ENCODE measurements around the gene CLCN6. TPM values are rescaled to one million over a fixed set of nuclear protein-coding genes. Genes with fewer than 3 reads are reported as not detected.

The CLCN6 gene
- total RNA-seq, 1 donor: 12.6 TPM

DNA sequence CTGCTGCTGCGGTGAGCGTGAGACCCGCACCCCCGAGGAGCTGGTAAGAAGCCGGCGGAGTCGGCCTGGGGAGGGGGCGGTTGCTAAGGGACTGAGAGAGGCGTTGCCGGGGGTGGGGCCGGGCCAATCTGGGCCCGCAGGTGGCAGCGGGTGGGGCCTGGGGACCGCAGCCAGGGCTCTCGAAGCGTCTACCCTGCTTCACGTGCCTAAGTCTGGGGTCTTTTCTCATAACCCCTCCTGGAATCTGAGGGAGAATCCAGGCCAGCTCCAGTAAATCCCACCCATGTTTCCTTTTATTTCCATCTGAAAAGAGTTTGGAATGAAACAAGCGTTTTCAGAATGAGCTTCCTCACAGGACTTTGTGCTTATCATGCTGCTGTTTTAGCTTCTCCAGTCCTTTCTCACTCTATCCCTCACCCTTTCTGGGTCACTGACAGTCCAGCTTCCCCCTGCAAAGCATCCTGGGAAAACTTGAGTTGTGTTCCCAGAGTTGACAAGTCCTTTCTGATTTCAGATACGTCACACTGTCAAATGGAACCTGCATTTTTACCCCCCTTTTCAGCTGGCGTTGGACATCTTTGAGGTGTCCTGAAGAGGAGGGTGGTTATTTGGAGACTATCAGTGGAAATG is 431 bp downstream of the CLCN6 start:
- DNase-seq (ENCODE audit: low read depth): peak; percentile 43

DNA sequence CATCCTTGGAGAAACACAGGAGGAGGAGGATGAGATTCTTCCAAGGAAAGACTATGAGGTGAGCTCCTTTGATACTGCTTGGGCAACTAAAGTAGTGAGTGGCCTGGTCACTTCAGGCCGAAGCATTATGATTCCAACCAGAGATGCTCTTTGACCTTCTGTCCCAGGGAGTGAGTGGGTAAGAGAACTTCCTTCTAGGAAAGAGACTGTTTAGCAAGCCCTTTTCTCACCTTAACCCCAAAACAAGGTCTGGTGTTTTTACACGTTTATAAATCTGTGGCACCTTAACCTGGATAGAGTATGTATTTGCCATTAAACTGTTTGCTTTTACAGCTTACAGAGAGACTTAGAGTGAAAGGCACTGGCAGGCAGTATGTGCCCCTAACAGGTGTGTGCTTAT is 1.1 kb downstream of the CLCN6 start:
- no peak for DNase-seq (ENCODE audit: low read depth)
- TF ChIP-seq, protein P1, sequence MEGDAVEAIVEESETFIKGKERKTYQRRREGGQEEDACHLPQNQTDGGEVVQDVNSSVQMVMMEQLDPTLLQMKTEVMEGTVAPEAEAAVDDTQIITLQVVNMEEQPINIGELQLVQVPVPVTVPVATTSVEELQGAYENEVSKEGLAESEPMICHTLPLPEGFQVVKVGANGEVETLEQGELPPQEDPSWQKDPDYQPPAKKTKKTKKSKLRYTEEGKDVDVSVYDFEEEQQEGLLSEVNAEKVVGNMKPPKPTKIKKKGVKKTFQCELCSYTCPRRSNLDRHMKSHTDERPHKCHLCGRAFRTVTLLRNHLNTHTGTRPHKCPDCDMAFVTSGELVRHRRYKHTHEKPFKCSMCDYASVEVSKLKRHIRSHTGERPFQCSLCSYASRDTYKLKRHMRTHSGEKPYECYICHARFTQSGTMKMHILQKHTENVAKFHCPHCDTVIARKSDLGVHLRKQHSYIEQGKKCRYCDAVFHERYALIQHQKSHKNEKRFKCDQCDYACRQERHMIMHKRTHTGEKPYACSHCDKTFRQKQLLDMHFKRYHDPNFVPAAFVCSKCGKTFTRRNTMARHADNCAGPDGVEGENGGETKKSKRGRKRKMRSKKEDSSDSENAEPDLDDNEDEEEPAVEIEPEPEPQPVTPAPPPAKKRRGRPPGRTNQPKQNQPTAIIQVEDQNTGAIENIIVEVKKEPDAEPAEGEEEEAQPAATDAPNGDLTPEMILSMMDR (IDR thresholded peaks at IDR 0.05; ENCODE audit: insufficient read depth, low read length): no peak
- peak overlapping the region; percentile 91 for H3K4me3 ChIP-seq (ENCODE audit: low read depth, low read length)

More for the DNA sequence above, 431 bp downstream of the CLCN6 start:
- H3K4me3 ChIP-seq (ENCODE audit: low read depth, low read length): peak overlapping the region; percentile 91
- TF ChIP-seq, protein P1 (IDR thresholded peaks at IDR 0.05; ENCODE audit: insufficient read depth, low read length): no peak

DNA sequence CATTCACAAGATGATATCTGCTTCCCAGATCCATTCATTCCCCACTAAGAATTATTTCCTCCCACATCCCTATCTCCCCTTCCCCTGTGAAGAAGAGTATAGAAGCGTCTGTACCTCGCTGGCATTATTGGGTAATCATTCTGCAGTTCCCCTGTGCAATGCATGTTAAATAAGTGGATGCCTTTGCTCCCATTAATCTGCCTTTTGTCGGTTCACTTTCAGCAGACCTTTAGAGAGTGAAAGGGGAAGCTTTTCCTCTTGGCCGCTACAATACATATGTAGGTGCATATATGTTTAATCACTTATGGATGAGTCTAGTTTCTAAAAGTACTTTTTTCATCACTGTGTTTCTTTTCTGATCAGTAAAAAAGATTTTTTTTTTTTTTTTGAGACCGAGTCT is 7.0 kb downstream of the CLCN6 start:
- H3K4me3 ChIP-seq (ENCODE audit: low read depth, low read length): no peak overlapping the region
- TF ChIP-seq, protein P1 (IDR thresholded peaks at IDR 0.05; ENCODE audit: insufficient read depth, low read length): no peak
- no peak for DNase-seq (ENCODE audit: low read depth)

DNA sequence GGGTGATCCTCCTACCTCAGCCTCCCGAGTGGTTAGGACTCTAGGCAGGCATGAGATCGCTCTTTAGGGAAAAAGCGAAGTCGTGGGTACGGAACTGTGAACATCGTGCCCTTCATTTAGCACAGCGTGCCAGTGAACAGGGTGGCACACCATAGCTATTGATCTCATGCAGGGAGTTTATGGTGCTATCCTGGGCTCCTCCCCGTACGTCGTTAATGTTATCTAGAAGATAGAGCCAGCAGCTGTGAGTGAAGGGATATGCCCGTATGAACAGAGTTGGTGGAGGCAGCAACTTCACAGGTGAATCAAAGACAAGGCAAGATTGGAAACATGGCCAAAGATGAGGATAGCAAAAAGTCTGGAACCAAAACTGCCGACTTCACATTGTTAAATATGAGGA is 11.2 kb downstream of the CLCN6 start:
- no peak for DNase-seq (ENCODE audit: low read depth)
- TF ChIP-seq, protein P1 (IDR thresholded peaks at IDR 0.05; ENCODE audit: insufficient read depth, low read length): no peak
- no peak overlapping the region for H3K4me3 ChIP-seq (ENCODE audit: low read depth, low read length)

DNA sequence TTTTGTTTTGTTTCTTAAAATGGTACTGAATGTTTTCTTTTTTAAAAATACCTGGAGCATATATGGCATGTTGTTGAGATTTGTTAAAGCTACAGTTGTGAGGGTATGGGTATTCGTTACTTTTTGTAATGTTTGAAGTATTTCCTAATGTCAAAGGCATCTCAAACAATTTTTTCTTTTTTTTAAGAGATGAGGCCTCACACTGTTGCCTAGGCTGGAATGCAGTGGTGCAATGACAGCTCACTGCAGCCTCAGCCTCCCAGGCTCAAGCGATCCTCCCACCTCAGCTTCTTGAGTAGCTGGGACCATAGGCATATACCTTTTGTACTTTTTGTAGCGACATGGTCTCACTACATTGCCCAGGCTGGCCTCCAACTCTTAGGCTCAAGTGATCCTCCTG is 16.1 kb downstream of the CLCN6 start:
- TF ChIP-seq, protein P1 (IDR thresholded peaks at IDR 0.05; ENCODE audit: insufficient read depth, low read length): no peak
- no peak for DNase-seq (ENCODE audit: low read depth)
- H3K4me3 ChIP-seq (ENCODE audit: low read depth, low read length): no peak overlapping the region

DNA sequence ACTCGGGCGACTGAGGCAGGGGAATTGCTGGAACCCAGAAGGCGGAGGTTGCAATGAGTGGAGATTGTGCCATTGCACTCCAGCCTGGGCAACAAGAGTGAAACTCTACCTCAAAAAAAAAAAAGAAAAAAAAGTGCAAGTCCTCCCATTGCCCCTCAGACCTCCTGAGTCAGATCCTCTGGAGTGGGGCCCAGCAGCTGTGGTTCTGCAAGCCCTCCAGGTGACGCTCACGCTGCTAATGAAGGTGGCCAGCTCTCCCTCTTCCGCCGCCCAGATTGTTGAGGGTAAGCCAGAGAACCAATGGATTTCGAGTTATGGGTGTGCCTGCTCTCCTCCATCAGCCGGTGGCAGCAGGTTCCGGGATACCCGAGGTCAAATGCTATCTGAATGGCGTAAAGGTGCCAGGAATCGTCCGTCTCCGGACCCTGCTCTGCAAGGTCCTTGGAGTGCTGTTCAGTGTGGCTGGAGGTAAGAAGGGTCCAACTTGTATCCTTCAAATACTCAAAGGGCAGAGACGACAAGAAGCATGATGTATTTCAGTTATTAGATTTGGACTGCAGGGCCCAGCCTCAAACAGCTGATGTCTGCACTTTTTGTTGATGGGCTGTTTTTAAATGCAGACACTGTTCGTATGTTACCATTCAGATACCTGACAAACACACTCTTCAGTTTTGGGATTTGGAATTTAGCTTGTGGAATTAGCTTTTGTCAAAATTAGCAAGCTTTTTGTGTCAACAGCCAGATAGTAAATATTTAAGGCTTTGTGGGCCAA is 17.6 kb downstream of the CLCN6 start:
- TF ChIP-seq, protein P1 (IDR thresholded peaks at IDR 0.05; ENCODE audit: insufficient read depth, low read length): no peak
- DNase-seq (ENCODE audit: low read depth): no peak
- H3K4me3 ChIP-seq (ENCODE audit: low read depth, low read length): no peak overlapping the region

Data from fibroblast of the aortic adventitia (primary cell).